SK-N-SH (cell line): ENCODE results near the gene ZNF490. TPM values are rescaled to one million over a fixed set of nuclear protein-coding genes. Genes with fewer than 3 reads are reported as not detected.

Source experiments
- CTCF ChIA-PET: fragments of 300-600, 350-600 bp; formaldehyde crosslinking; extraction: SDS; loops from one replicate; lab custom pipeline; 2021; lab: Yijun Ruan, JAX
- POLR2A ChIA-PET: fragments of 350-600 bp; sonication (Branson Sonifier 250); formaldehyde crosslinking; extraction: SDS; loops from one replicate; lab custom pipeline; 2020; ENCODE audit warnings: antibody characterized with exemption, inconsistent platforms; lab: Yijun Ruan, JAX
- DNase-seq: peaks from one replicate; pipeline ENCODE4 v3.0.0; 2012
- H2AFZ ChIP-seq: fragments of 200-600 bp; sonication (generic); 2 replicates; pipeline ENCODE4 v1.8.1; 2016; ENCODE audit warnings: antibody characterized with exemption, mild to moderate bottlenecking, low read depth
- H3F3A ChIP-seq: fragments of 200-600 bp; sonication (generic); replicated peaks from 2 replicates; pipeline ENCODE3; 2016; ENCODE audit warnings: antibody characterized with exemption, mild to moderate bottlenecking; ENCODE audit not compliant: insufficient read depth
- H3K27ac ChIP-seq, 2 experiments: fragments of 200-500 bp in 1 of 2; fragments of 200-600 bp in 1 of 2; sonication (Bioruptor generic) in 1 of 2; sonication (generic), shearing (Covaris generic) in 1 of 2; 2 replicates each; pipeline versions ENCODE4 v1.5.1 to v1.6.1; 2014 to 2016; ENCODE audit warnings: low read depth in 2 of 2, inconsistent platforms in 1 of 2, low read length in 1 of 2, mild to moderate bottlenecking in 1 of 2, mixed read lengths in 1 of 2
- H3K27me3 ChIP-seq: fragments of 200-600 bp; sonication (generic), shearing (Covaris generic); 2 replicates; pipeline ENCODE4 v1.6.1; 2016; ENCODE audit warnings: mixed run types; ENCODE audit not compliant: insufficient read depth
- H3K36me3 ChIP-seq, 2 experiments: fragments of 200-500 bp in 1 of 2; fragments of 200-600 bp in 1 of 2; sonication (Bioruptor generic) in 1 of 2; sonication (generic) in 1 of 2; replicated peaks in 1 of 2; 2 replicates each; pipeline versions ENCODE3 to v1.5.1; 2014 to 2016; ENCODE audit warnings: low read length in 1 of 2, mild to moderate bottlenecking in 1 of 2; ENCODE audit not compliant: insufficient read depth in 2 of 2, control insufficient read depth in 1 of 2
- H3K4me1 ChIP-seq, 2 experiments: fragments of 200-500 bp in 1 of 2; fragments of 200-600 bp in 1 of 2; sonication (Bioruptor generic) in 1 of 2; sonication (generic), shearing (Covaris generic) in 1 of 2; 2 replicates each; pipeline versions ENCODE4 v1.5.1 to v1.6.1; 2014 to 2016; ENCODE audit warnings: low read depth in 1 of 2, low read length in 1 of 2, mixed run types in 1 of 2; ENCODE audit not compliant: insufficient read depth in 2 of 2, control insufficient read depth in 1 of 2
- H3K4me2 ChIP-seq: fragments of 200-600 bp; sonication (generic), shearing (Covaris generic); 2 replicates; pipeline ENCODE4 v1.6.1; 2017; ENCODE audit warnings: mixed run types
- H3K4me3 ChIP-seq, 2 experiments: fragments of 200-500 bp in 1 of 2; fragments of 200-600 bp in 1 of 2; sonication (Bioruptor generic) in 1 of 2; sonication (generic), shearing (Covaris generic) in 1 of 2; 2 replicates each; pipeline versions ENCODE4 v1.5.1 to v1.8.1; 2014 to 2016; ENCODE audit warnings: low read depth in 2 of 2, inconsistent platforms in 1 of 2, low read length in 1 of 2, mild to moderate bottlenecking in 1 of 2, mixed read lengths in 1 of 2, moderate library complexity in 1 of 2
- H3K79me2 ChIP-seq: fragments of 200-600 bp; sonication (generic); 2 replicates; pipeline ENCODE4 v1.8.1; 2017; ENCODE audit warnings: mild to moderate bottlenecking; ENCODE audit not compliant: insufficient read depth
- H3K9ac ChIP-seq: fragments of 200-600 bp; sonication (generic); 2 replicates; pipeline ENCODE4 v1.6.1; 2017; ENCODE audit warnings: mixed run types
- H3K9me2 ChIP-seq: fragments of 200-600 bp; sonication (generic); 2 replicates; pipeline ENCODE4 v1.6.1; 2017; ENCODE audit warnings: mixed run types
- H3K9me3 ChIP-seq: fragments of 200-600 bp; sonication (generic); 2 replicates; pipeline ENCODE4 v1.6.1; 2017; ENCODE audit warnings: mixed run types, mild to moderate bottlenecking, moderate library complexity
- H4K20me1 ChIP-seq: fragments of 200-600 bp; sonication (generic); 2 replicates; pipeline ENCODE4 v1.6.1; 2017; ENCODE audit warnings: mild to moderate bottlenecking, mixed run types; ENCODE audit not compliant: insufficient read depth
- EZH2phosphoT487 ChIP-seq: fragments of 200-600 bp; sonication (generic); IDR thresholded peaks from 2 replicates; pipeline ENCODE4 v1.6.1; 2017; ENCODE audit warnings: low read depth, mixed run types, mild to moderate bottlenecking, antibody characterized with exemption, moderate library complexity, borderline replicate concordance
- FOXM1 ChIP-seq: IDR thresholded peaks from 2 replicates; pipeline ENCODE4 v1.4.0; 2012; ENCODE audit warnings: low read depth, mild to moderate bottlenecking
- IRF3 ChIP-seq: fragments of 150-350 bp; IDR thresholded peaks from 2 replicates; pipeline ENCODE4 v1.6.1; 2016; ENCODE audit warnings: mild to moderate bottlenecking, low read depth, low read length
- MEF2A ChIP-seq: IDR thresholded peaks from 2 replicates; pipeline ENCODE4 v1.4.0; 2012; ENCODE audit warnings: low read depth, borderline replicate concordance
- NRF1 ChIP-seq: IDR thresholded peaks from 2 replicates; pipeline ENCODE4 v1.6.1; 2012; ENCODE audit warnings: low read depth, mild to moderate bottlenecking, low read length
- RAD21 ChIP-seq: IDR thresholded peaks from 2 replicates; pipeline ENCODE4 v1.6.1; 2012; ENCODE audit warnings: mild to moderate bottlenecking, low read length
- SIN3A ChIP-seq: IDR thresholded peaks from 2 replicates; pipeline ENCODE4 v1.6.1; 2012; ENCODE audit warnings: low read depth, mild to moderate bottlenecking, low read length, moderate library complexity, borderline replicate concordance
- TAF1 ChIP-seq: IDR thresholded peaks from 2 replicates; pipeline ENCODE4 v1.6.1; 2012; ENCODE audit warnings: low read depth, mild to moderate bottlenecking, low read length, moderate library complexity, borderline replicate concordance
- YY1 ChIP-seq: IDR thresholded peaks from 2 replicates; pipeline ENCODE4 v1.4.0; 2012; ENCODE audit warnings: low read depth, mild to moderate bottlenecking
- WGBS: methylation state at CpG from one replicate; pipeline ENCODE4 v1.1.6; 2017; ENCODE audit warnings: low lambda C conversion rate; 5-methylcytosine and 5-hydroxymethylcytosine counted together
- polyA plus RNA-seq, 3 experiments: library from polyadenylated mRNA; depleted of rRNA; stranded (reverse); fragments of >200 nt; gene quantifications; 2 replicates each; pipeline ENCODE4 v1.2.3, GENCODE V29; 2012
- TF ChIP-seq, protein P1 (sequence below): fragments of 200-600 bp; sonication (generic); IDR thresholded peaks from 2 replicates; pipeline ENCODE4 v1.6.1; 2017; ENCODE audit warnings: antibody characterized with exemption, mild to moderate bottlenecking, moderate library complexity
- TF ChIP-seq, protein P2 (sequence below): IDR thresholded peaks from 2 replicates; pipeline ENCODE4 v1.4.0; 2012; ENCODE audit warnings: low read depth, borderline replicate concordance
- TF ChIP-seq, protein P3 (sequence below): fragments of 150-350 bp; IDR thresholded peaks from 2 replicates; pipeline ENCODE4 v1.6.1; 2017; ENCODE audit warnings: antibody characterized with exemption, low read length, low read depth, borderline replicate concordance

The ZNF490 gene
- polyA plus RNA-seq, 1 of the 3 experiments (the other 2 are of a cell fraction) = 1.3 TPM

GRCh38 chr19:12649941-12650340 lies 39.3 kb upstream of the ZNF490 start (continued):
- no peak for TF ChIP-seq IRF3

DNA sequence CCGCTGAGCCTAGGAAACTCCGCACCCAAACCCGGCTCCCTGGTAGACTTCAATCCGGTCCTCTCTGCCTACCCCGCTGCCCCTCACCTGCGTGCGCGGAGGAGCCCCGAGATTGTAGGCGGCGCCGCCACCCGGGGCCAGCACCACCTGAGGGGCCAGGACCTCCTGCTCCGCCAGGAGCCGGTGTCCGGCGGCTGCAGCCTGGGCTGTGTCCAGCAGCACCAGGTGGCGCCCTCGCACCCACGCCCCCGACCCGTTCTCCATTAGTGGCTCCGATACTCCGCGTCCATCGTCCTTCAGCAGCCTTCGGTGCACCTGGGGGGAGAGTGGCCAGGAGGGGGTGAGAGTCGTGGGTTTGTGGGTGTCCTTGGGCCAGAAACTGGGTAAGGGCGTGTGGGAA lies 37.5 kb upstream of the ZNF490 start:
- WGBS = 33% methylated on average over 7 of the region's 29 CpGs
- Histone ChIP-seq H3K9me3 (no peaks in the 10 kb centered on the region), H3K4me2 (peak overlapping the region; percentile 50; the same call in 1 of the 2 replicates), H3K27ac (no peak overlapping the region), H3K9me2 (no peaks in the 10 kb centered on the region), H4K20me1 (no peaks in the 10 kb centered on the region), H3K4me1 (peaks cover 0 to 8% of the 10 kb centered on the region in 2 experiments; a peak in 1 of 4 replicates), H2AFZ (no peak overlapping the region), H3K9ac (no peak overlapping the region), H3F3A (no peaks in the 10 kb centered on the region), H3K4me3 (peak overlapping the region; percentile 23 to 35; a peak in 3 of 4 replicates), H3K27me3 (no peaks in the 10 kb centered on the region), H3K36me3 (no peaks in the 10 kb centered on the region), H3K79me2 (no peaks in the 10 kb centered on the region)
- TF ChIP-seq, protein P1, sequence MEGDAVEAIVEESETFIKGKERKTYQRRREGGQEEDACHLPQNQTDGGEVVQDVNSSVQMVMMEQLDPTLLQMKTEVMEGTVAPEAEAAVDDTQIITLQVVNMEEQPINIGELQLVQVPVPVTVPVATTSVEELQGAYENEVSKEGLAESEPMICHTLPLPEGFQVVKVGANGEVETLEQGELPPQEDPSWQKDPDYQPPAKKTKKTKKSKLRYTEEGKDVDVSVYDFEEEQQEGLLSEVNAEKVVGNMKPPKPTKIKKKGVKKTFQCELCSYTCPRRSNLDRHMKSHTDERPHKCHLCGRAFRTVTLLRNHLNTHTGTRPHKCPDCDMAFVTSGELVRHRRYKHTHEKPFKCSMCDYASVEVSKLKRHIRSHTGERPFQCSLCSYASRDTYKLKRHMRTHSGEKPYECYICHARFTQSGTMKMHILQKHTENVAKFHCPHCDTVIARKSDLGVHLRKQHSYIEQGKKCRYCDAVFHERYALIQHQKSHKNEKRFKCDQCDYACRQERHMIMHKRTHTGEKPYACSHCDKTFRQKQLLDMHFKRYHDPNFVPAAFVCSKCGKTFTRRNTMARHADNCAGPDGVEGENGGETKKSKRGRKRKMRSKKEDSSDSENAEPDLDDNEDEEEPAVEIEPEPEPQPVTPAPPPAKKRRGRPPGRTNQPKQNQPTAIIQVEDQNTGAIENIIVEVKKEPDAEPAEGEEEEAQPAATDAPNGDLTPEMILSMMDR = peak; percentile 36
- TF ChIP-seq FOXM1 (no peak), RAD21 (peak; percentile 29)
- peak; percentile 85 for DNase-seq
- ChIA-PET CTCF (interaction anchor here (1.8 kb wide), 1 partner anchor 8 kb away, joined by 11 read pairs; no protein-coding TSS in a partner anchor), POLR2A (no interaction called here)

DNA sequence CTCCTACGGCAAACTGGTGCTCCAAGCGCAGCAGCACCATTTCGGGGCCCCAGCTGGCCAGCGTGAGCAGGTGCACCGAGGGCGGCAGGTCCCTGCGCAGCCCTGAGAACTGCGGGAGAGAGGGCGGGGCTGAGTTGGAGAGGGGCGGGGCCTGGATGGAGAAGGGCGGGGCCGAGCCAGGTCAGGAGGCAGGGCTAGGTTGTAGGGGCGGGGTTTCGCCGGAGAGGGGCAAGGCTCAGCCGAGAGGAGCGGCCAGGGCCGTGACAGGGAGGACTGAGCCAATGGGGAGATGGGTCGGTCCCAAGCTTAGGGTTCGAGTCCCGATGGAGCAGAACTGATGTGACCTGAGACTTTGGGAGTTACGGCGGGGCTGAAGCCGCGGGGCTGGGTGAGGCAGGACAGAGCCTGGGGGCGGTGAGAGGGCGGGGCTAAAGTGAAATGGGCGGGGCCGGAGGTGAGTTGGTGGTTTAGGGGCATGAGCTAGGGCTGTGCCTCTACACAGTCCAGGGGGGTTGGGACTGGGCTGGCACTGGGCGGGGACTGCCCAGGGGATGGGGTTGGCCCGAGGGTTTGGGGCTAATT lies 37.0 kb upstream of the ZNF490 start:
- no peak overlapping the region; the same call in 1 of the 2 replicates for H3K4me2 ChIP-seq
- no peaks in the 10 kb centered on the region for H3K36me3 ChIP-seq
- no peaks in the 10 kb centered on the region for H3K9me2 ChIP-seq
- H3K4me3 ChIP-seq = peak overlapping the region in 1 of 2 experiments; percentile 35; a peak in 3 of 4 replicates
- no peak overlapping the region for H3K27ac ChIP-seq
- TF ChIP-seq EZH2phosphoT487 (no peak), FOXM1 (no peak), SIN3A (no peak), TAF1 (no peak), IRF3 (no peak), NRF1 (no peak), YY1 (no peak), MEF2A (no peak)
- TF ChIP-seq, protein P2, sequence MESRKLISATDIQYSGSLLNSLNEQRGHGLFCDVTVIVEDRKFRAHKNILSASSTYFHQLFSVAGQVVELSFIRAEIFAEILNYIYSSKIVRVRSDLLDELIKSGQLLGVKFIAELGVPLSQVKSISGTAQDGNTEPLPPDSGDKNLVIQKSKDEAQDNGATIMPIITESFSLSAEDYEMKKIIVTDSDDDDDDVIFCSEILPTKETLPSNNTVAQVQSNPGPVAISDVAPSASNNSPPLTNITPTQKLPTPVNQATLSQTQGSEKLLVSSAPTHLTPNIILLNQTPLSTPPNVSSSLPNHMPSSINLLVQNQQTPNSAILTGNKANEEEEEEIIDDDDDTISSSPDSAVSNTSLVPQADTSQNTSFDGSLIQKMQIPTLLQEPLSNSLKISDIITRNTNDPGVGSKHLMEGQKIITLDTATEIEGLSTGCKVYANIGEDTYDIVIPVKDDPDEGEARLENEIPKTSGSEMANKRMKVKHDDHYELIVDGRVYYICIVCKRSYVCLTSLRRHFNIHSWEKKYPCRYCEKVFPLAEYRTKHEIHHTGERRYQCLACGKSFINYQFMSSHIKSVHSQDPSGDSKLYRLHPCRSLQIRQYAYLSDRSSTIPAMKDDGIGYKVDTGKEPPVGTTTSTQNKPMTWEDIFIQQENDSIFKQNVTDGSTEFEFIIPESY = no peak
- TF ChIP-seq, protein P3, sequence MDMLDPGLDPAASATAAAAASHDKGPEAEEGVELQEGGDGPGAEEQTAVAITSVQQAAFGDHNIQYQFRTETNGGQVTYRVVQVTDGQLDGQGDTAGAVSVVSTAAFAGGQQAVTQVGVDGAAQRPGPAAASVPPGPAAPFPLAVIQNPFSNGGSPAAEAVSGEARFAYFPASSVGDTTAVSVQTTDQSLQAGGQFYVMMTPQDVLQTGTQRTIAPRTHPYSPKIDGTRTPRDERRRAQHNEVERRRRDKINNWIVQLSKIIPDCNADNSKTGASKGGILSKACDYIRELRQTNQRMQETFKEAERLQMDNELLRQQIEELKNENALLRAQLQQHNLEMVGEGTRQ = no peak
- TF ChIP-seq, all 33 proteins: peak for 0
- H3F3A ChIP-seq = no peaks in the 10 kb centered on the region
- H3K79me2 ChIP-seq = no peaks in the 10 kb centered on the region
- POLR2A ChIA-PET = no interaction called here
- peak; percentile 88 for DNase-seq
- 36% methylated on average over 26 of the region's 31 CpGs for WGBS
- peaks cover 0 to 8% of the 10 kb centered on the region in 2 experiments; a peak in 1 of 4 replicates for H3K4me1 ChIP-seq
- H2AFZ ChIP-seq = no peak overlapping the region
- H3K9ac ChIP-seq = no peak overlapping the region
- CTCF ChIA-PET = no interaction called here
- H4K20me1 ChIP-seq = no peaks in the 10 kb centered on the region
- no peaks in the 10 kb centered on the region for H3K27me3 ChIP-seq
- no peaks in the 10 kb centered on the region for H3K9me3 ChIP-seq
